HG03378 (cell line): Measurements from ENCODE around the gene ZNF324.
A peak's percentile ranks its signal among the peaks of the same experiment; 100 is the strongest.
"Not testable (repeated sequence)": the region's sequence is repeated elsewhere in the genome, so short reads cannot be mapped to it uniquely, and the experiment has no call there.

Source experiments
- ATAC-seq: cut with Tn5 transposase; IDR thresholded peaks from one replicate; pipeline ENCODE4 v1.9.1; 2021; ENCODE audit warnings: mild to moderate bottlenecking, moderate library complexity; ENCODE audit not compliant: unreplicated experiment

ZNF324 gene

DNA sequence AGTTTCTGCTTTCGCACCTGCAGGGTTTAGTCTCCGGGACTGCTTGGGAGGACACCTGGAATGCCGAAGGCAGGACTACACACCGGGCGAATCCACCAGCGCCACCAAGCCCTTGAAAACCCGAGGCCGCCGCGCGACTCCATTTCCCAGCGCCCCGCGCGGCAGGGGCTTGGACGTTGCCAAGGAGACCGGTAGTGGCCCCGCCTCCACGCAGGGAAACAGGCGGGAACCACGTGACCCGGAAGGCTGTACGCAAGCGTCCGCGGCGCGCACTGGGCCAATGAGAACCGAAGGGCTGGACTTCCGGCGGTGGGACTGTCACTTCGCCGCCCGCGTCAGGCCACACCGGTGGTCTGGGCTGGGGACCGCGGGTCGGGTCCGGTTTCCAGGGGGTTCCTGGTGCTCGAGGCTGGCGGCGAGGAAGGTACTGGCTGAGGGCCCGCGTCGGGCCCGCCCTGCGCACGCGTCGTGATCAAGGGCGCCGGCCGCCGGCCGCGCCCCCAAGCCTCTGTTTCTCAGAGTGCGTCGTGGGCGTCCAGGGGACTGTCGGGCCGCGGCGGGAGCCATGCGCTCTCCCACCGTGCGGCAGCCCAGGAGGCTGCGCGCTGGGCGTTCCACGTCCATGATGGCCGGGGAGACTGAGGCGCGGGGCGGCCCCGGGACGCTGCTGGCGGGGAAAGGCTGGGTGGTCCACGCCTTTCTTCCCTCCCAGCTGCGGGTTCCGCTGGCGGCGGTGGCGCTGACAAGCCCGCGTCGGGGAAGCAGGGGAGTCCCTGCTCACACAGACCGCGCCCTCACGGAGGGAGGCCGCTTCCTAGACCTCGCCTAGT lies at the start of gene ZNF324:
TSS of gene ZNF324 (plus strand) at position 321 of the 830 bp plus-strand sequence. CDS start 2,106 bp downstream, outside the sequence.
- ATAC-seq: peak; percentile 83

DNA sequence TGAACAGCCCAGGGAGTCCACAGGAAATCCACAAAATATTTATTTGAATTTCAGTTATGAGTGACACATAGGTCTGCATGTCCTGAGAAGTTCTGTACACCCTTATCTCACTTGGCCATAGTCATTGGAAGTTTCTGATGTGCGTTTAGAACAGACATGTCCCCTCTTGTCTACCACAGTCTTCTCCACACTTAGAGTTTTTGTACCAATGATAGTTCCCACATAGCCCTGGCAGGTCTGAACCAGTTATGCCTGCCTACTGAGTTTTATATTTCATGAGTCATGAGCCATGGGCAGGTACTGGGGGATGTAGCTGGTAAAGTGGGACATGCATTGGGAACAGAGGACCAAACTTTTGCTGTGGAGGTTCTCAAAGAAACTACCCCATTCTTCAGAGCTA lies 38.3 kb upstream of the ZNF324 start:
- ATAC-seq: no peak

DNA sequence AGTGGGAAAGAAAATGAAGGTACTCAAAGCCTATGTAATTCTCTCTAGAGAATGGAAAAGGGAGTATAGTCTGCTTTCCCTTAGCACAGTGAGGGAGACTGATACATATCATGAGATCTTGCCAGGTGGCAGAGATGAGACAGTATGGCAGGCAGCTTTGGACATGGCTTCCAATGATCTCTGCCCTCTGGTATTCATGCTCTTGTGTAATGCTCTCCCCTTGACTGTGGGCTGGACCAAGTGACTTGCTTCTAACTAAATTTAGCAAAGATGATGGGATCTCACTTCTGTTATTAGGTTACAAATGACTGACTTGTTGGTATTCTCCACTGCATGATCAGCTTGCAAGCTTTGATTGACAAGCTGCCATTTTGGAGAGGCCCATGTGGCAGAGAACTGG lies 37.1 kb upstream of the ZNF324 start:
- no peak for ATAC-seq

DNA sequence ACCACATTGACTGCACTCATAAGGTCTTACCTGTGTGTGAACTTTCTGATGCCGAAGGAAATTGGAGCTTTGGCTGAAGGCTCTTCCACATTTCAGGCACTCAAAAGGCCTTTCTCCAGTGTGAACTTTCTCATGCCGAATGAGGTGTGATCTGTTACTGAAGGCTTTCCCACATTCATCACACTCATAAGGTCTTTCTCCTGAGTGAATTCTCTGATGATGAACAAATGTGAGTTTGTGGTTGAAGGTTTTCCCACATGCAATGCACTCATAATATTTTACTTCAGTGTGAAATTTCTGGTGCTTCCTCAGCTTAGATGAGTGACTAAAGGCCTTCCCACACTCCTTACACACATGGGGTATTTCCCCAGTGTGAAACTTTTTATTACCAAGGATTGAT lies 32.7 kb upstream of the ZNF324 start:
- ATAC-seq: no peak

DNA sequence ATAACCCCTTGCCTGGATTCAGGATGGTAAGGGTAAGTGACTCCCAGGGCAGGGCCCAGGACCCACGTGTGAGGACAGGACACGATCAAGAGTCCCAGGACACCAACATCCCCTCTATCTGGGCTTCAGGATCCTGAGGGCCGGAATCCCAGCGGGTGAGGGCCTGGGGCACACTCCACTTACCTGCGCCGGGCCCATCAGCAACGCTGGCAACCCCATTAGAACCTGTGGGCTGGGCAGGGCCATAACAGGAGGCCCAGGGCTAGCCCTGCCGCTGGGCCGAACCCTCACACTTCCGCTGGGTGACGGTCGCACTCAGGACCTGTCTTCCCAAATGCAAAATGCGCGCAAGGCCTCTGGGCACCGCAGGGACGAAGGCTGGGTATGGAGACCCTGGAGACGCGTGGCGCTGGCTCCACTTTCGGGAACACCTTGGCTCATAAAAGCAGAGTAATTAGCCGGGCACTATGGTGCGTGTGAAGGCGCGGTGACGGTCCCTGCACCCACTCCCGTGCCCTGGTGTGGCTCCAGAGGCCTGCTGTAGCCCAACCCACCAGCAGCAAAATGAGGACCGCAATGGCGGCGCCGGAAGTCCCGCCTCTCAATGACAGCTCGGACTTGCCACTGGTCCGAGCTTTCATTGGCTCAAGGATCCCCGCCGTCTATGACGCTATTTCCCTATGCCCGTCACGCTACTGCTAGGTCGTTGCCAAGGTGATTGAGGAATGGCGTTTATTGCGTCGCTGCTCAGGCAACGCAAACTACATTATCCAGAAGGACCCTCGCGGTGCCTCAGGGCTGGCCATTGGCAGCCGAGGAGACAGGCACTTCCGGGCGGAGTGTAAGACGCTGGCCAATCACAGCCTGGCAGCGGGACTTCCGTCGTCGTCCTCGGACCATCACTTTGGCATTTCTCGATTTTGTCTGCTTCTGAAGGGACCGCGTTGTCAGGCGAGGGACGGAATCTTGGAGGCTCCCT lies 27.0 kb upstream of the ZNF324 start, which contains the start of gene ZNF132:
TSS of gene ZNF132 (minus strand) at position 578 of the 979 bp plus-strand sequence. CDS start at position 246, 332 bp downstream.
- peak; percentile 96 for ATAC-seq

- no peak for ATAC-seq
Observed at GRCh38 chr19:58440556-58440955, 26.3 kb upstream of the ZNF324 start.

GRCh38 chr19:58442986-58443385 lies 23.9 kb upstream of the ZNF324 start:
- ATAC-seq: not testable (repeated sequence)

DNA sequence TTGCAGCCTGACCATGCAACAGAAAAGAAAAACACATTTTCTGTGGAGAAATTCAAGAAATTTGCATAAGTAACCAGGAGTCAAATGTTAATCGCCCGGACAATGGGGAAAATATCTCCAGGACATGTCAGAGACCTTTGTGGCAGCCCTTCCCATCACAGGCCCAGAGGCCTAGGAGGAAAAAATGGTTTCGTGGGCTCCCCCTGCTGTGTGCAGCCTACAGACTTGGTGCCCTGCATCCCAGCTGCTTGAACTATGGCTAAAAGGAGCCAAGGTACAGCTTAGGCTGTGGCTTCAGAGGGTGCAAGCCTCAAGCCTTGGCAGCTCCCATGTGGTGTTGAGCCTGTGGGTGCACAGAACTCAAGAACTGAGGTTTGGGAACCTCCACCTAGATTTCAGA lies 18.0 kb upstream of the ZNF324 start:
- ATAC-seq: not testable (repeated sequence)

DNA sequence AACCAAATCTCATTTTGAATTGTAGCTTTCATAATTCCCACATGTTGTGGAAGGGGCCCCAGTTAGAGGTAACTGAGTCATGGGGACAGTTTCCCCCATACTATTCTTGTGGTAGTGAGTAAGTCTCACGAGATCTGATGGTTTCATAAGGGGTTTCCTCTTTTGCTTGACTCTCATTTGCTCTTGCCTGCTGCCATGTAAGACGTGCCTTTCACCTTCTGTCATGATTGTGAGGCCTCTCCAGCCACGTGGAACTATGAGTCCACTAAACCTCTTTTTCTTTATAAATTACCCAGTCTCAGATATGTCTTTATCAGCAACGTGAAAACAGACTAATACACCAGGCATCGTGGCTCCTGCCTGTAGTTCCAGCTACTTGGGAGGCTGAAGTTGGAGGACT lies 16.9 kb upstream of the ZNF324 start:
- not testable (repeated sequence) for ATAC-seq

DNA sequence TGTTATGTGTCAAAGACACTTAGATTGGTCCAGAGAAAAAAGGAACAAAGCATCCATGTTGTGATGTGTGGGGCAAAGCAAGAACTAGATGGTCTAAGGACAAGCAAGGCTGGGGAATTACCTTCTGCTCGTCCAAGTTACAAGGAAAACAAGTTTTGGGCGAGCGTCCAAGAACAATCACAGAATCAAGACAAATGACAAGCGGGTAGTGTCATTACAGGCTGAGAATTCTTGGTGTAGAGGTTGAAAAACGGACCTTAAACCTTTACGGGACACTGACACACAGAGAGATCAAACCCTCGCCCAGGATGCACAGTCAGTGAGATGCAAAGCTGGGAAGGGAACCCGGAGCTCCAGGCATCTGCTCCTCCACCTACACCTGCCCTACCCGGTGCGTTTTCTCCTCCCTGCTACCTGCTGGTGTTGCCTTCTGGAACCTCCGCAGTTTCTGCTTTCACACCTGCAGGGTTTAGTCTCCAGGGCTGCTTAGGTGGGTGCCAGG lies 16.0 kb upstream of the ZNF324 start:
- peak; percentile 3 for ATAC-seq

GRCh38 chr19:58451358-58452101 lies 15.3 kb upstream of the ZNF324 start, which contains the start of gene ZNF324B:
TSS of gene ZNF324B (plus strand) at chr19:58451622. CDS start at chr19:58453702, 2,080 bp downstream.
- peak; percentile 89 for ATAC-seq

- ATAC-seq: no peak
Observed at GRCh38 chr19:58453743-58454142, 13.1 kb upstream of the ZNF324 start.

- no peak for ATAC-seq
Observed at GRCh38 chr19:58455306-58455705, 11.6 kb upstream of the ZNF324 start.

DNA sequence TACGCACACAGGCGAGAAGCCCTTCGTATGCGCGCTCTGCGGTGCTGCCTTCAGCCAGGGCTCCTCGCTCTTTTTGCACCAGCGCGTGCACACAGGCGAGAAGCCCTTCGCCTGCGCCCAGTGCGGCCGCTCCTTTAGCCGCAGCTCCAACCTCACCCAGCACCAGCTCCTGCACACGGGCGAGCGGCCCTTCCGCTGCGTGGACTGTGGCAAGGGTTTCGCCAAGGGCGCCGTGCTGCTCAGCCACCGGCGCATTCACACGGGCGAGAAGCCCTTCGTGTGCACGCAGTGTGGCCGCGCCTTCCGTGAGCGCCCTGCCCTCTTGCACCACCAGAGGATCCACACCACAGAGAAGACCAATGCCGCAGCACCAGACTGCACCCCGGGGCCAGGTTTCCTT lies 10.8 kb upstream of the ZNF324 start:
- no peak for ATAC-seq

DNA sequence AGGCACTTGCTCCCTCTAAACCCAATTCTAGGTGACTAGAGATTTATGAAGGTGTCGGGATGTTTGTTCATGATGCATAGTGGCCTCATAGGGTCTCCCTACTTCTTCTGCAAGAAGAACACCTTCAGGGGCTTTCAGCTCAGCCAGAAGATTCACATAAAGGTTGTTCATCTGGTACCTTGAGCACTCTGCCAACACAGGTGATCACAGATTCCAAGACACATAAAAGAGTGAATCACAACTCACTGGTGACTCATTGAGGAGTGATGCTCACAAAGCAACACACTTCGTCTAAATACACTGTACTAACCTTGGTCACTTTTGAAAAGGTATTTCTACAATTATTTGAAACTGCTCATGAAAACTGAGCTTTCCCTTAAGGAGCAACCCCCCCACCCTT lies 6.8 kb upstream of the ZNF324 start:
- no peak for ATAC-seq

DNA sequence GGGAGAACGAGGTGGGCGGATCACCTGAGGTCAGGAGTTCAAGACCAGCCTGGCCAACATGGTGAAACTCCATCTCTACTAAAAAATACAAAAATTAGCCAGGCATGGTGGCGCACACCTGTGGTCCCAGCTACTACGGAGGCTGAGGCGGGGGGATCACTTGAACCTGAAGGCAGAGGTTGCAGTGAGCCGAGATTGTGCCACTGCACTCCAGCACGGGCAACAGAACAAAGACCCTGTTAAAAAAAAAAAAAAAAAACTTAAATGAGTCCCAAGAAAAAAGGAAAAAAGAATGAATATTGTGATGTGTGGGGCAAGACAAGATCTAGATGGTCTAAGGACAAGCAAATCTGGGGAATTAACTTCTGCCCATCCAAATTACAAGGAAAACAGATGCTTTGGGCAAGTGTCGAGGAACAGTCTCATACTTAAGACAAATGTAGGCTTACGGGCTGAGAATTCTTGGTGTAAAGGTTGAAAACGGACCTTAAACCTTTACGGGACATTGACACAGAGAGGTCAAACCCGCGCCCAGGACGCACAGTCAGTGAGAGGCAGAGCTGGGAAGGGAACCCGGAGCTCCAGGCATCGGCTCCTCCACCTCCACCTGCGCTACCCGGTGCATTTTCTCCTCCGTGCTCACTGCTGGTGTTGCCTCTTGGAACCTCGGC lies 656 bp upstream of the ZNF324 start:
- ATAC-seq: peak; percentile 15

GRCh38 chr19:58468216-58468839 lies 1.4 kb downstream of the ZNF324 start:
- no peak for ATAC-seq

DNA sequence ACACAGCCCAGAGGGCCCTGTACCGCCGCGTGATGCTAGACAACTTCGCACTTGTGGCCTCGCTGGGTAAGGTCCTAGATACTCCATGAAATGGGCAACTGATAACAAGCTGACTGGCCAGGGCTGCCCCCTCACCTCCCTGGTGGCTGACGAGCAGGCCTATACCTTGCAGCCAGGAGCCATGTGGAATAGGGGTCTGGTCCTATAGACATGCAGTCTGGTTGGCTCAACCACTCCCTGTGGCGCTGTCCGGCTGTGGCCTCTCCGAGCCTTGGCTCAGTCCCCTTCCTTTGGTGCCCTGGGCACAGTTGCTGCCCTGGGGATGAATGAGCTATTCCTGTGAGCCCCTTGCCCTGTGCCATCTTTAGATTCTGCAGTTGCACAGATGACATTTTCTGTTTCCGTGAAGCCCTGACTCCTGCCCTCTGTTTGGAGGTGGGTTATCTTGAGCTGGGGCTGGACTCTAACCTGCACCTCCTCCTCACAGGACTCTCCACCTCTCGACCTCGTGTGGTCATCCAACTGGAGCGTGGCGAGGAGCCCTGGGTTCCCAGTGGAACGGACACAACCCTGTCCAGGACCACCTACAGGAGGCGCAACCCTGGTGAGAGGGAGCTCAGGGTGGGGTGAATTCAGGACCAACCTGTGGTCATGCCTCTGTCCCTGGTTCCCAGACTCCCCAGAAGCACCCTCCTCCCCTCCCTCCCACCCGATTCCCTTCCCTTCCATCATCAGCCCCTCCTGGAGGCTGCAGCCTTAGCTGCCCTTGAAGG lies 2.5 kb downstream of the ZNF324 start:
- no peak for ATAC-seq
